B cell (primary cell): ENCODE measurements around the gene GNA12. TPM values are rescaled to one million over a fixed set of nuclear protein-coding genes. Genes with fewer than 3 reads are reported as not detected.

Source experiments
- ATAC-seq: fragments of 200-7000 bp; cut with Tn5 transposase; one replicate; pipeline ENCODE4 v1.10.0; 2021; ENCODE audit warnings: low read depth, mild to moderate bottlenecking, moderate number of reproducible peaks, moderate library complexity
- CTCF ChIA-PET: fragments of 350-600 bp; sonication (Branson Sonifier 250); formaldehyde crosslinking; loops from one replicate; lab custom pipeline; 2021; ENCODE audit warnings: antibody characterized with exemption, inconsistent platforms; lab: Charles Lee
- POLR2A ChIA-PET: fragments of 350-600 bp; sonication (Branson Sonifier 250); formaldehyde crosslinking; loops from one replicate; lab custom pipeline; 2021; ENCODE audit warnings: antibody characterized with exemption; lab: Charles Lee
- DNase-seq: peaks from one replicate; pipeline ENCODE4 v3.0.0; 2013
- H2AFZ ChIP-seq: 2 replicates; pipeline ENCODE4 v1.6.1; 2012; ENCODE audit warnings: mild to moderate bottlenecking, low read depth, low read length; ENCODE audit not compliant: insufficient read depth, poor library complexity, severe bottlenecking
- H3K27ac ChIP-seq, 2 donors: 1 replicate in 1 of 2; 2 replicates in 1 of 2; pipeline ENCODE4 v1.5.1; 2012 to 2013; ENCODE audit warnings: low read length in 2 of 2, mild to moderate bottlenecking in 2 of 2, moderate library complexity in 1 of 2
- H3K27me3 ChIP-seq, 4 experiments: fragments of 200-600 bp in 1 of 4; sonication (generic) in 1 of 4; replicated peaks in 1 of 4; 1 replicate in 2 of 4; 2 replicates in 2 of 4; pipeline versions ENCODE4 v1.6.1 to v1.7.0; 2013 to 2016; ENCODE audit warnings: low read length in 3 of 4, mild to moderate bottlenecking in 2 of 4, mixed read lengths in 1 of 4, moderate library complexity in 1 of 4; ENCODE audit not compliant: insufficient read depth in 4 of 4, control insufficient read depth in 3 of 4; ENCODE audit errors: control extremely low read depth in 1 of 4
- H3K36me3 ChIP-seq, 2 experiments: replicated peaks in 1 of 2; 1 replicate in 1 of 2; 2 replicates in 1 of 2; pipeline versions ENCODE4 v1.6.1 to v1.7.1; 2013; ENCODE audit warnings: low read length in 1 of 2; ENCODE audit not compliant: insufficient read depth in 2 of 2, control insufficient read depth in 1 of 2; ENCODE audit errors: control extremely low read depth in 1 of 2, extremely low read depth in 1 of 2
- H3K4me1 ChIP-seq, 2 donors: fragments of 200-600 bp in 1 of 2; sonication (generic) in 1 of 2; 1 replicate in 1 of 2; 2 replicates in 1 of 2; pipeline versions ENCODE4 v1.5.1 to v1.6.1; 2013 to 2017; ENCODE audit warnings: low read length in 2 of 2; ENCODE audit not compliant: control insufficient read depth in 2 of 2, insufficient read depth in 2 of 2
- H3K4me2 ChIP-seq: replicated peaks from 2 replicates; pipeline ENCODE3; 2012; ENCODE audit warnings: mild to moderate bottlenecking, low read depth, low read length; ENCODE audit not compliant: poor library complexity, severe bottlenecking
- H3K4me3 ChIP-seq, 5 experiments: fragments of 200-600 bp in 1 of 5; sonication (generic) in 1 of 5; 1 replicate in 3 of 5; 2 replicates in 2 of 5; pipeline versions ENCODE4 v1.5.1 to v1.7.0; 2011 to 2016; ENCODE audit warnings: low read length in 4 of 5, mild to moderate bottlenecking in 4 of 5, low read depth in 2 of 5, control low read depth in 1 of 5, moderate library complexity in 1 of 5; ENCODE audit not compliant: insufficient read depth in 1 of 5; ENCODE audit errors: control extremely low read depth in 1 of 5, extremely low read depth in 1 of 5
- H3K79me2 ChIP-seq: fragments of 200-600 bp; sonication (generic); one replicate; pipeline ENCODE4 v1.6.0; 2016; ENCODE audit warnings: low read length; ENCODE audit not compliant: control insufficient read depth, insufficient read depth
- H3K9ac ChIP-seq: fragments of 200-600 bp; sonication (generic); 2 replicates; pipeline ENCODE4 v1.6.1; 2017; ENCODE audit warnings: mild to moderate bottlenecking, low read length, moderate library complexity
- H3K9me3 ChIP-seq, 3 donors: one replicate each; pipeline versions ENCODE4 v1.6.1 to v1.7.1; 2013; ENCODE audit warnings: low read length in 2 of 3; ENCODE audit not compliant: control insufficient read depth in 2 of 3, insufficient read depth in 1 of 3; ENCODE audit errors: control extremely low read depth in 1 of 3
- H4K20me1 ChIP-seq: 2 replicates; pipeline ENCODE4 v1.6.0; 2012; ENCODE audit warnings: mild to moderate bottlenecking, low read length; ENCODE audit not compliant: insufficient read depth, control insufficient read depth, poor library complexity, severe bottlenecking
- H3K27ac Mint-ChIP-seq: one replicate; pipeline ENCODE4 v1.8.0; 2021; ENCODE audit warnings: mixed read lengths
- H3K27me3 Mint-ChIP-seq: one replicate; pipeline ENCODE4 v1.8.0; 2021; ENCODE audit warnings: mixed read lengths
- H3K4me1 Mint-ChIP-seq: one replicate; pipeline ENCODE4 v1.8.0; 2021; ENCODE audit warnings: mixed read lengths
- H3K4me3 Mint-ChIP-seq: one replicate; pipeline ENCODE4 v1.8.0; 2021; ENCODE audit warnings: mixed read lengths
- H3K9me3 Mint-ChIP-seq: one replicate; pipeline ENCODE4 v1.8.0; 2022; ENCODE audit warnings: mixed read lengths; ENCODE audit not compliant: insufficient read depth
- CTCF ChIP-seq: fragments of 200-600 bp; IDR thresholded peaks from one replicate; pipeline ENCODE4 v1.8.0; 2022; ENCODE audit warnings: antibody characterized with exemption, mild to moderate bottlenecking
- EZH2 ChIP-seq: IDR thresholded peaks from 2 replicates; pipeline ENCODE4 v1.6.1; 2012; ENCODE audit warnings: borderline replicate concordance, low read depth, mild to moderate bottlenecking, moderate library complexity, low read length; ENCODE audit not compliant: insufficient read depth, poor library complexity, severe bottlenecking
- WGBS: methylation state at CpG from one replicate; pipeline ENCODE4 v1.1.5; 2013; ENCODE audit warnings: missing lambda C conversion rate; ENCODE audit not compliant: insufficient coverage; 5-methylcytosine and 5-hydroxymethylcytosine counted together
- intact Hi-C: fragments of 100-400 bp; cut with micrococcal nuclease; formaldehyde crosslinking; loops from one replicate; pipeline ENCODE4 v1.10.0; 2022
- polyA plus RNA-seq: library from polyadenylated mRNA; depleted of rRNA; stranded (reverse); fragments of >200 nt; gene quantifications from 2 replicates; pipeline ENCODE4 v1.2.3, GENCODE V29; 2012
- total RNA-seq, 2 donors: library from RNA; stranded (reverse); fragments of 120-200 nt in 1 of 2; gene quantifications; 1 replicate in 1 of 2; 2 replicates in 1 of 2; pipeline versions ENCODE4 v1.2.3 to v1.2.4, GENCODE V29; 2013 to 2022

Gene GNA12
- total and polyA plus RNA-seq, 2 donors (not counting 1 experiment from before 2014, with no cell fraction given) = 34.6 to 110 TPM

DNA sequence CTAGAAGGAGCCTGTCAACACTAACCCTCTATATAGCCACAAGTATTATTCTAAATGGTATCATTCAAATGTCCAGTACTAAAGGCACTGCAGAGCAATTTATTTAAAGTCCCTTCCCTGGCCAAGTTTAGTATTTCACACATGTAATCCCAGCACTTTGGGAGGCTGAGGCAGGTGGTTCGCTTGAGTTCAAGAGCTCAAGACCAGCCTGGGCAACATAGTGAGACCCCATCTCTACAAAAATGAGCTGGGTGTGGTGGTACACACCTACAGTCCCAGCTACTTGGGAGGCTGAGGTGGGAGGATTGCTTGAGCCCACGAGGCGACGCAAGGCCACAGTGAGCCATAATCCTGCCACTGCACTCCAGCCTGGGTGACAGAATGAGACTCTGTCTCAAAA is 3.6 kb downstream of the GNA12 start:
- no peak overlapping the region for H3K9ac ChIP-seq
- DNase-seq = no peak
- peak overlapping the region; percentile 87 for H3K27ac Mint-ChIP-seq
- peaks cover 55 to 75% of the 10 kb centered on the region in 2 donors for H3K4me1 ChIP-seq
- peaks cover 4 to 8% of the 10 kb centered on the region in 2 experiments for H3K36me3 ChIP-seq
- H3K4me3 ChIP-seq = no peak overlapping the region
- POLR2A ChIA-PET = interaction anchor here (0.7 kb wide), 1 partner anchor 68 kb away, joined by 3 read pairs; no protein-coding TSS in a partner anchor
- WGBS = 80% methylated on average over 1 of the region's 4 CpGs
- H3K9me3 Mint-ChIP-seq = no peaks in the 10 kb centered on the region
- CTCF ChIA-PET = interaction anchor here (0.6 to 1.4 kb wide), 3 partner anchors 24 to 250 kb away, joined by 3 read pairs; no protein-coding TSS in a partner anchor
- H3K27me3 ChIP-seq = no peaks in the 10 kb centered on the region
- ATAC-seq = no peak
- H3K27ac ChIP-seq = peak overlapping the region in 1 of 2 donors; percentile 81
- no peak overlapping the region for H2AFZ ChIP-seq
- H3K27me3 Mint-ChIP-seq = no peaks in the 10 kb centered on the region
- peak overlapping the region; percentile 70 for H3K4me3 Mint-ChIP-seq
- H3K4me1 Mint-ChIP-seq = peaks cover 77% of the 10 kb centered on the region
- peaks cover 0 to 10% (median 0%) of the 10 kb centered on the region in 3 donors for H3K9me3 ChIP-seq
- H3K4me2 ChIP-seq = no peak overlapping the region
- no peaks in the 10 kb centered on the region for H4K20me1 ChIP-seq
- intact Hi-C loops = loop anchor here (5.0 kb wide), 2 partner anchors 123 to 388 kb away; no protein-coding TSS in a partner anchor
- TF ChIP-seq EZH2 (no peak), CTCF (no peak)
- peaks cover 74% of the 10 kb centered on the region for H3K79me2 ChIP-seq

DNA sequence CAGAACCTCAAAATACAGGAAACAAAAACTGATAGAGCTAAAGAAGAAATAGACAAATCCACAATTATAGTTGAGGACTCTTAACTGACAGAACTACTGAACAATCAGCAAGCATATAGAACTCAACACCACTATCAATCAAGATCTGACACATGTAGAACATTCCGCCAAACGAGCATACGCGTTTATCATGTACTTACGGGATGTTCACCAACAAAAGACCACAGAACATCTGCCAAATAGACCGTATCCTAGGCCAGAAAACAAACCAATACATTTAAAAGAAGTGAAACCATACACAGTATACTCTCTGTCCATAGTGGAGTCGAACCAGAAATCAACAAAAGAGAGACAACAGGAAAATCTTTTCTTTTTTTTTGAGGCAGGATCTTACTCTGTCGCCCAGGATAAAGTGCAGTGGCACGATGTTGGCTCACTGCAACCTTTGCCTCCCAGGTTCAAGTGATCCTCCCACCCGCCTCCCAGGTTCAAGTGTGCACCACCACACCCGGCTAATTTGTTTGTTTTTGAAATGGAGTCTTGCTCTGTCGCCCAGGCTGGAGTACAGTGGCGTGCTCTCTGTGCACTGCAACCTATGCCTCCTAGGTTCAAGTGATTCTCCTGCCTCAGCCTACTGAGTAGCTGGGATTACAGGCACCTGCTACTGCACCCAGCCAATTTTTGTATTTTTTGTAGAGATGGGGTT is 5.1 kb downstream of the GNA12 start:
- ATAC-seq (peak; percentile 89), DNase-seq (peak; percentile 84)
- H3K36me3 ChIP-seq = peaks cover 4 to 22% of the 10 kb centered on the region in 2 experiments
- Mint-ChIP-seq H3K27me3 (no peaks in the 10 kb centered on the region), H3K27ac (peak overlapping the region; percentile 87), H3K4me1 (peaks cover 69% of the 10 kb centered on the region), H3K4me3 (peak overlapping the region; percentile 69), H3K9me3 (no peaks in the 10 kb centered on the region)
- no peaks in the 10 kb centered on the region for H3K27me3 ChIP-seq
- ChIA-PET CTCF (no interaction called here), POLR2A (no interaction called here)
- peaks cover 4% of the 10 kb centered on the region for H4K20me1 ChIP-seq
- H3K9ac ChIP-seq = no peak overlapping the region
- H2AFZ ChIP-seq = peak overlapping the region; percentile 35
- 16% methylated on average over 11 of the region's 13 CpGs for WGBS
- H3K9me3 ChIP-seq = peaks cover 0 to 10% (median 0%) of the 10 kb centered on the region in 3 donors
- no peak for TF ChIP-seq CTCF
- no peak for TF ChIP-seq EZH2
- peak overlapping the region; percentile 81 for H3K27ac ChIP-seq
- H3K4me3 ChIP-seq = peak overlapping the region in 1 of 5 experiments; percentile 5
- H3K79me2 ChIP-seq = peaks cover 88% of the 10 kb centered on the region
- peak overlapping the region; percentile 55 for H3K4me2 ChIP-seq
- H3K4me1 ChIP-seq = peaks cover 55 to 69% of the 10 kb centered on the region in 2 donors
- intact Hi-C loops = loop anchor here (1.0 to 2.0 kb wide), 2 partner anchors 16 to 66 kb away; no protein-coding TSS in a partner anchor
